Choroid plexus epithelial cell (primary cell): ENCODE measurements around the gene KCND3.

Source experiments
- DNase-seq: peaks from one replicate; pipeline ENCODE4 v3.0.0-alpha.2; 2010; ENCODE audit warnings: low read depth
- H3K4me3 ChIP-seq: 2 replicates; pipeline ENCODE4 v1.5.1; 2011; ENCODE audit warnings: low read depth, mild to moderate bottlenecking, control low read depth, low read length, moderate library complexity
- CTCF ChIP-seq: conservative IDR thresholded peaks from 2 replicates; pipeline ENCODE4 v1.5.1; 2011; ENCODE audit warnings: low read depth, mild to moderate bottlenecking, control low read depth, inconsistent platforms, low read length, moderate library complexity

KCND3 gene

GRCh38 chr1:111733992-111734341 lies 255.5 kb downstream of the KCND3 start:
- DNase-seq, result no peak
- no peak for TF ChIP-seq CTCF
- H3K4me3 ChIP-seq, result no peak overlapping the region

GRCh38 chr1:111733183-111733991 lies 256.1 kb downstream of the KCND3 start:
- no peak overlapping the region for H3K4me3 ChIP-seq
- TF ChIP-seq CTCF, result no peak
- DNase-seq, result peak; percentile 86

- H3K4me3 ChIP-seq, result no peak overlapping the region
- DNase-seq, result no peak
- TF ChIP-seq CTCF, result no peak
These were observed 256.8 kb downstream of the KCND3 start for GRCh38 chr1:111732718-111733117.

GRCh38 chr1:111731956-111732355 lies 257.5 kb downstream of the KCND3 start:
- no peak for DNase-seq
- TF ChIP-seq CTCF, result no peak
- no peak overlapping the region for H3K4me3 ChIP-seq

- no peak for TF ChIP-seq CTCF
- no peak for DNase-seq
These were observed 258.8 kb downstream of the KCND3 start for GRCh38 chr1:111730706-111731105.

GRCh38 chr1:111729946-111730681 lies 259.4 kb downstream of the KCND3 start:
- H3K4me3 ChIP-seq, result no peak overlapping the region
- TF ChIP-seq CTCF, result no peak
- no peak for DNase-seq

More at GRCh38 chr1:111730706-111731105, 258.8 kb downstream of the KCND3 start:
- no peak overlapping the region for H3K4me3 ChIP-seq
